ENCODE data around the gene RNF213.

Gene RNF213

DNA sequence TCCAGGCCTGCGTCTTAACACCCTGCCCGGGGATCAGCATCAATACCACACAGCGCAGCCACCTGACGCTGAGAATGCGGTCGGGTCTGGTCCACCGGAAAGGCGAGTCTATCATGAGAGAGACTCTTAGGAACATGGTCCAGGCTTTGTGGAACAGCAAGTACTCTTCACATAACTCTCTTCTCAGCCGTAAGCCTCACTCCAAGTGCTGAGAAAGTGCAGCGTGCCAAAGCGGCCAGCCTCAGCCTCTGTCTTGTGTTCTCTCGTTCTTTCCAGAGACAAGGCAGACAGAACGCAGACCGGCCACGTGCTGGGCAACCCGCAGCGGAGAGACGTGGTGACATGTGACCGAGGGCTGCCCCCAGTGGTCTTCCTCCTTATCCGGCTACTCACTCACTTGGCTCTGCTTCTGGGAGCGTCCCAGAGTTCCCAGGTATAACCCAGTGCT is 119.9 kb downstream of the RNF213 start:
- no peak overlapping the region for H3K4me3 Mint-ChIP-seq
- H3K4me1 Mint-ChIP-seq (ENCODE audit: low read depth in 2 of 2), result peaks cover 0 to 9% of the 10 kb centered on the region in 2 donors
- no peak for ATAC-seq (replicated peaks)
- no peaks in the 10 kb centered on the region for H3K9me3 Mint-ChIP-seq
- DNase-seq, result no peak
- H3K27ac Mint-ChIP-seq, result peak overlapping the region in 1 of 2 donors; percentile 75
- no peaks in the 10 kb centered on the region for H3K27me3 Mint-ChIP-seq
- H3K36me3 Mint-ChIP-seq (ENCODE audit: insufficient read depth), result peaks cover 95% of the 10 kb centered on the region

DNA sequence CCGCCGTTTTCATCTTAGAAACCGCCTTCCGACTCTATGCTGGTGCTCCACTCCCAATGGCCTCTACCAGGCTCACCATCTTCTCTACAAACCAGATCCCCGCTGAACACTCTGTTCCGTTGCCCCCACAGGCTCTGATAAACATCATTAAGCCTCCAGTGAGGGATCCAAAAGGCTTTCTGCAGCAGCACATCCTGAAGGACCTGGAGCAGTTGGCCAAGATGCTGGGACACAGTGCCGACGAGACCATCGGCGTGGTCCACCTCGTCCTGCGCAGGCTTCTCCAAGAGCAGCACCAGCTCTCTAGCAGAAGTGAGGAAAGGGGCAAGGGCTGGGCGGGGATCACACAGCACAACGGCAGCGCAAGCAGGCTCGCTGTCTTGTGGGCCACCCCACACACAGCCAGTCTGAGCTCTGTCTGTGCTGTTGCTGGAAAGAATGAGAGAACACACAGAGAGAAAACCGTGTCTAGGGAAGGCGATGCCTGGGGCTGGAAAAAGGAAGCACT is 120.8 kb downstream of the RNF213 start:
- Mint-ChIP-seq H3K27ac (peak overlapping the region in 1 of 2 donors; percentile 75), H3K27me3 (no peaks in the 10 kb centered on the region), H3K4me3 (no peak overlapping the region), H3K9me3 (no peaks in the 10 kb centered on the region), H3K4me1 (ENCODE audit: low read depth in 2 of 2) (peaks cover 0 to 9% of the 10 kb centered on the region in 2 donors), H3K36me3 (ENCODE audit: insufficient read depth) (peaks cover 95% of the 10 kb centered on the region)
- no peak for ATAC-seq (replicated peaks)
- DNase-seq, result no peak

DNA sequence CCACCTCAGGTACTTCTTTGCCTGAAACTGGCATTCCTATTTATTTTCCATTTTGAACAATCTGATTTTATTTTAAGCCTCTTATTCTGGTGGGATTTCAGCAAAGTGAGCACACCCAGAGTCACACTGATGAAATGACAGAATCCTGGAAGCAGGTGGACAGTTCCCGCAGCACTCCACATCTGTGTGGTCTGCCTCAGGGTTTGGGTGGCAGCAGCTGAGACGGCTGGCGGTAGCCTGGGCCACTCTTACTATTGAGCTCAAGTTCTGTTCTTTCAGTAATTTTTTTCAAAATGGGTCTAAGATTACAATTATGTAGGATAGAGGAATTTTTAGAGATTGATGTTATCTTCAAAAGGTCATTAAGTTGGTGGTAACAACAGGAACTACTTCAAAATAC is 121.8 kb downstream of the RNF213 start:
- Mint-ChIP-seq H3K27me3 (no peaks in the 10 kb centered on the region), H3K4me3 (no peak overlapping the region), H3K27ac (no peak overlapping the region), H3K36me3 (ENCODE audit: insufficient read depth) (peaks cover 95% of the 10 kb centered on the region), H3K9me3 (no peaks in the 10 kb centered on the region), H3K4me1 (ENCODE audit: low read depth in 2 of 2) (peaks cover 0 to 8% of the 10 kb centered on the region in 2 donors)
- ATAC-seq (replicated peaks), result no peak
- DNase-seq, result no peak

DNA sequence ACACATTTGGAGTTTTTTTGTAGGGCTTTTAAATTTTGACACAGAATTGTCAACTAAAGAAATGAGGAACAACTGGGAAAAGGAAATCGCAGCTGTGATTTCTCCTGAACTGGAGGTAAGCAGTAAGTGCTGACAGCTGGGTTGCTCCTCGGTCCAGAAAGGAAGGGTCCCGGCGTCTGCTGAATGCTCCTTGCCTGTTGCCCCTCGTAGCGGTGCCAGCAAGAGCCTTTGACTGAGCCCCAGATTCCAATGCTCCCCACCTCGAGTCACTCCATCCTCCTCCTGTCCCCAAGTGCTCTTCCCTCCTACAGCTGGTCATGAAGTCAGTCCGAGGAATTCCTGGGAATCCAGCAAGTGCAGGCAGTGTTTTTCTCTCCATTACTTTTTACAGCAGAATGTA is 122.3 kb downstream of the RNF213 start:
- Mint-ChIP-seq H3K4me3 (no peak overlapping the region), H3K27me3 (no peaks in the 10 kb centered on the region), H3K9me3 (no peaks in the 10 kb centered on the region), H3K4me1 (ENCODE audit: low read depth in 2 of 2) (peaks cover 0 to 6% of the 10 kb centered on the region in 2 donors), H3K36me3 (ENCODE audit: insufficient read depth) (peaks cover 95% of the 10 kb centered on the region), H3K27ac (peak overlapping the region; percentile 77 to 88)
- ATAC-seq (replicated peaks), result no peak
- no peak for DNase-seq

DNA sequence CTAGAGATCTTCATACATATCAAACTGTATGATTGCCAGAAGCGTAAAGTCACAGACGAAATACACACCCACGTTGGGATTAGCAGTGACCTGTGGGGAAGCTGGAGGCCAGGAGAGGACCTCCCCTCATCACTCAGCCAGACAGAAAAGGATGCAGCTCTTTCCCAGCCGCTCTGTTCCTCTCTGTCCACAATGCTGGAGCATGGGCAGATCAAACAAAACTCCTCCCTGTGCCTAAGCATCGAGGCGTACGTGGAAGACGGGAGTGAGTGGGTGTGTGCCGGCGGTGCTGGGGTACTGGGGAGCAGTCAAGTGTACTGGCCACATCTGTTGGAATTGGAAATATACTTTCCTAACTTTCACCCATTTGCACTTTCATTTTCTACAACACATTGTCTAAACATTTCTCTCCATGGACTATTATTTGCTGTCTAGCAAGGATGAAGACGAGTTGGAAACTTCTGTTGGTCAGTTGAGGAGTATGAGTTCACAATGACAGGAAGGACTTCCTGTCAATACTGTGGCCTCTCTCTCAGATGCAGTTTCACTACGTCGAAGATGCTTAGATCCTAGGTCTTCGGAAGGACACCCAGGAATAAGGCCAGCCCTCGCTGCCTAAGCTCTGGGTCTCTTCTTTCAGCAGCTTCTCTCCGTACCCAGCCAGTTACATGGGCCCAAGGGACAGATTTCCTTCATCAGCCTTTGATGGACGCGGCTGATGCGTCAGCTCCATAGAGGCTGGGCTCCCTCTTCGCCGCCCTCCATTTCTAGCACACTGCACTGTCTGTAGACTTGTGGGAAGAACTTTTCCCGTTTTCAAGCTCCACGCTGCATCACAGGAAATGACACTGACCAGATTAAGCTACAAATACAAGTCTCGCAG is 123.7 kb downstream of the RNF213 start:
- Mint-ChIP-seq H3K4me3 (no peak overlapping the region), H3K36me3 (ENCODE audit: insufficient read depth) (peaks cover 95% of the 10 kb centered on the region), H3K27me3 (no peaks in the 10 kb centered on the region), H3K27ac (peak overlapping the region; percentile 77 to 88), H3K4me1 (ENCODE audit: low read depth in 2 of 2) (peaks cover 0 to 6% of the 10 kb centered on the region in 2 donors), H3K9me3 (no peaks in the 10 kb centered on the region)
- DNase-seq, result no peak
- ATAC-seq (replicated peaks), result no peak

DNA sequence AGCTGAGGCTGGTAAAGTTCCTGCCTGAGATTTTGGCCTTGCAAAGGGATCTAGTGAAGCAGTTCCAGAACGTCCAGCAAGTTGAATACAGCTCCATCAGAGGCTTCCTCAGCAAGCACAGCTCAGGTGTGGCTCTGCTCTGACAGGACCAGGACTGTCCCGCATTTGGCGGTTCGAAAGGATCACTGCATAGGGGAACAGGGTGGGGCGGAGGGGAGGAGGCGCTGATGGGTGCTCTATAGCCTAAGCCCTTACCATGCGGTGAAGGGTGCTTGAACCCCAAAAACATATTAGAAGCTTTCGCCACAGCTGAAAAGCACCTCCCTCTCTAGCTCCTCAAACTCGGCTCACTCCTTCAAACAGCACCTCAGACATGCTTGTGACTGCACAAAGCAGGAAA is 124.4 kb downstream of the RNF213 start:
- peaks cover 97% of the 10 kb centered on the region for H3K36me3 Mint-ChIP-seq (ENCODE audit: insufficient read depth)
- peaks cover 0 to 6% of the 10 kb centered on the region in 2 donors for H3K4me1 Mint-ChIP-seq (ENCODE audit: low read depth in 2 of 2)
- H3K4me3 Mint-ChIP-seq, result no peak overlapping the region
- H3K27ac Mint-ChIP-seq, result peak overlapping the region; percentile 77 to 88
- DNase-seq (no peak), ATAC-seq (replicated peaks) (no peak)
- H3K27me3 Mint-ChIP-seq, result no peaks in the 10 kb centered on the region
- H3K9me3 Mint-ChIP-seq, result no peaks in the 10 kb centered on the region

DNA sequence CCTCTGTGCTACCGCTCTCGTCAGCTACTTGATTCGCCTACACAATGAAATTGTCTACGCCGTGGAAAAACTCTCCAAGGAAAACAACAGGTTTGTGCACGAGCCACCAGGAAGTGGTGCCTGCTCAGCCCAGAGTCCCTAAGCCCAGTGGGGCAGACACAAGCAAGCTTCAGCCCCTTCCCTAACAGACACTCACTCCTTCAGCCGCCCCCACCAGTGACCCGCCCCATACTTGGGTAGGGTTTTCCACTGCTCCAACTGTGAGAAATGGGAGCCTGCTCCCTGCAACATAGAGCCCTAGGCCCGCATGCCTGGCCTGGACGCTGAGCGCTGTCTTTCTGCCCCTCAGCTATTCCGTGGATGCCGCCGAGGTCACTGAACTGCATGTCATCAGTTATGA is 125.7 kb downstream of the RNF213 start:
- Mint-ChIP-seq H3K4me3 (no peak overlapping the region), H3K27ac (no peak overlapping the region), H3K4me1 (ENCODE audit: low read depth in 2 of 2) (peaks cover 0 to 5% of the 10 kb centered on the region in 2 donors), H3K27me3 (no peaks in the 10 kb centered on the region), H3K9me3 (no peaks in the 10 kb centered on the region), H3K36me3 (ENCODE audit: insufficient read depth) (peaks cover 98% of the 10 kb centered on the region)
- no peak for DNase-seq
- ATAC-seq (replicated peaks), result no peak

DNA sequence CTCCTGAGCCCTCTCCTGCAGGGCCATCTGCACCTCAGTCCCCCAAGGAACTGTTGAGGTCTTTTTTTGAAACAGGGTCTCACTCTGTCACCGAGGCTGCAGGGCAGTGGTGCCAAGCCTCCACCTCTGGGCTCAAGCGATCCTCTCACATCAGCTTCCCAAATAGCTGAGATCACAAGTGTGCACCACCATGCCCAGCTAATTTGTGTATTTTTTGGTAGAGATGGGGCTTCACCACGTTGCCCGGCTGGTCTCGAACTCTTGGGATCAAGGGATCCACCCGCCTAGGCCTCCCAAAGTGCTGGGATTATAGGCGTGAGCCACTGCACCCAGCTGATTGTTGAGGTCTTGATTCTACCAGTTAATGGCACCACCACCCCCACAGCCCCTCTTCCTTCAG is 126.4 kb downstream of the RNF213 start:
- peak overlapping the region in 1 of 2 donors; percentile 46 for H3K27ac Mint-ChIP-seq

DNA sequence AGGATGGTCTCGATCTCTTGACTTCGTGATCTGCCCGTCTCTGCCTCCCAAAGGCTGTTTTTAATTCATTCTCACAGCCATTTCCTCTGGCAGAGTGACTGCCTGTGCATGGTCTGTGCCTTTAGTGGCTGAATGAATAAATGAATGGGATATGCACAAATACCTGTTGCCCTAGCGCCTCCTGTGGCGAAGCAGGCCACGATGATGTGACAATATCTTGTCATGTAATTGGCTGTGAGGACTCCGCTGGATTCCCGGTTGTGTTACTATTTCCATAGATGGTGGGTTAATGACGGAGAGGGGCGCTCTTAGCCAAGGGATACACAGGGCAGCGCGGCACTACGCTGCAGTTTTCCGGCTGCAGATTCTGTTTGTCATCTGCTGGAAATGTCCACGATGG is 127.5 kb downstream of the RNF213 start:
- Mint-ChIP-seq H3K27ac (peak overlapping the region in 1 of 2 donors; percentile 54), H3K4me3 (no peak overlapping the region), H3K27me3 (no peaks in the 10 kb centered on the region), H3K4me1 (ENCODE audit: low read depth in 2 of 2) (peaks cover 0 to 5% of the 10 kb centered on the region in 2 donors), H3K9me3 (no peaks in the 10 kb centered on the region), H3K36me3 (ENCODE audit: insufficient read depth) (peaks cover 100% of the 10 kb centered on the region)
- ATAC-seq (replicated peaks) (no peak), DNase-seq (no peak)

More for the DNA sequence above, 126.4 kb downstream of the RNF213 start:
- Mint-ChIP-seq H3K4me1 (ENCODE audit: low read depth in 2 of 2) (peaks cover 0 to 5% of the 10 kb centered on the region in 2 donors), H3K36me3 (ENCODE audit: insufficient read depth) (peaks cover 100% of the 10 kb centered on the region), H3K27me3 (no peaks in the 10 kb centered on the region), H3K9me3 (no peaks in the 10 kb centered on the region), H3K4me3 (no peak overlapping the region)
- DNase-seq (no peak), ATAC-seq (replicated peaks) (no peak)

DNA sequence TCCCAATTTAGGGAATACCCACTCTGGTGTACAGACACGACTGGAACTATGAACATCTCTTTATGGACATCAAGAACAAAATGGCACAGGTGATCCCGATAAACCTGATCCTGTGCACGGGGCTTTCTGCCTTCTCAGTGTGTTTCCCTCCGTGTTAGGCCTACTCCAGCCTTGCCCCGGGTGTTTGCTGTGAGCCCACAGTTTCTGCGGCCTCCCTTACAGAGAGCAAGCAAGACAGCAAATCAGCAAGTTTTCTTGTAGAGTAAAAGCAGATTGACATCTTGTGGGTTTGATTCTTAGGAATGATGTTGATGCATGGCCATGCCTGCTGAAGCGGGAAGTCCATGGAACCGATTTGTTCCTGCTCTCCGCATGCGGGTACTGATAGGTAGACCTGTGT is 127.9 kb downstream of the RNF213 start:
- Mint-ChIP-seq H3K36me3 (ENCODE audit: insufficient read depth) (peaks cover 100% of the 10 kb centered on the region), H3K4me3 (no peak overlapping the region), H3K9me3 (no peaks in the 10 kb centered on the region), H3K27ac (no peak overlapping the region), H3K27me3 (no peaks in the 10 kb centered on the region), H3K4me1 (ENCODE audit: low read depth in 2 of 2) (peaks cover 0 to 5% of the 10 kb centered on the region in 2 donors)
- DNase-seq, result no peak
- no peak for ATAC-seq (replicated peaks)

DNA sequence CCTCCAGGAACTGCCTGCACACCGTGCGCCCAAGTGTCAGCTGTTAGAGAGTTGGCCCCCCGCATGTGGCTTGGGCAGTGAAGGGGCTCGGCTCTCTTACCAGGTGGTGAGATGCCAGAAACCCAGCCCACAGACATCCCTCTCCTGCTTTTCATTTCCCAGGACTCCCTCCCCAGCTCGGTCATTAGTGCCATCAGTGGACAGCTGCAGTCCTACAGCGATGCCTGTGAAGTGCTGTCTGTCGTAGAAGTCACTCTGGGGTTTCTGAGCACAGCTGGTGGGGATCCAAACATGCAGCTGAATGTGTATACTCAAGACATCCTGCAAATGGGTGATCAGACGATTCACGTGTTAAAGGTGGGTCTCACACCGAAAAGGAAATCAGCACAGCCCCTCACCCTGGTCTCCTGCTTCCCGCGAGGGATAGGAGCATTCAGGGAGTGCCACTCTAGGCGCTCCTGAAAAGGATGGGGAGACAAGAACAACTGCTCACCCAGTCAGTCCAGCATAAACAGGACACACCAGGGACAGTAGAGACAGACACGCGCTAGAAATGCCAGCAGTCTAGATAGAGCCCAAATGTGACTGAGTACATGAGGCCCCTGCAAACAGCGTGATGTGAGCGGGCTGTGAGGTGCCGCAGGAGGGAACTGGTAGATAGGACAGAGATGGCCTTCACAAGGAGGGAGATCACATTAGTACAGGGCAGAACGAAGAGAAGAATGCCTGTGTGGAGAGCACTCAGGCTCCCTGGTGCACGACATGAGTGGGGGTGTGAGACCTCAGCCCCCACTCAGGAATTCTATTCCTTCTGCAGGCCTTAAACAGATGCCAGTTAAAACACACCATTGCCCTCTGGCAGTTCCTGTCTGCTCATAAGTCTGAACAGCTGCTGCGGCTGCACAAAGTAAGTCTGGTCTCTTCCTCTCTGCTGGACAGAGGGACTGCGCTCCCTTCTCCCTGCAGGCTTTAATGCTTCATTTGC is 128.7 kb downstream of the RNF213 start:
- Mint-ChIP-seq H3K4me1 (ENCODE audit: low read depth in 2 of 2) (no peaks in the 10 kb centered on the region), H3K4me3 (peak overlapping the region in 1 of 2 donors; percentile 22), H3K36me3 (ENCODE audit: insufficient read depth) (peaks cover 100% of the 10 kb centered on the region), H3K27ac (peak overlapping the region in 1 of 2 donors; percentile 87), H3K27me3 (no peaks in the 10 kb centered on the region), H3K9me3 (no peaks in the 10 kb centered on the region)
- no peak for ATAC-seq (replicated peaks)
- no peak for DNase-seq

DNA sequence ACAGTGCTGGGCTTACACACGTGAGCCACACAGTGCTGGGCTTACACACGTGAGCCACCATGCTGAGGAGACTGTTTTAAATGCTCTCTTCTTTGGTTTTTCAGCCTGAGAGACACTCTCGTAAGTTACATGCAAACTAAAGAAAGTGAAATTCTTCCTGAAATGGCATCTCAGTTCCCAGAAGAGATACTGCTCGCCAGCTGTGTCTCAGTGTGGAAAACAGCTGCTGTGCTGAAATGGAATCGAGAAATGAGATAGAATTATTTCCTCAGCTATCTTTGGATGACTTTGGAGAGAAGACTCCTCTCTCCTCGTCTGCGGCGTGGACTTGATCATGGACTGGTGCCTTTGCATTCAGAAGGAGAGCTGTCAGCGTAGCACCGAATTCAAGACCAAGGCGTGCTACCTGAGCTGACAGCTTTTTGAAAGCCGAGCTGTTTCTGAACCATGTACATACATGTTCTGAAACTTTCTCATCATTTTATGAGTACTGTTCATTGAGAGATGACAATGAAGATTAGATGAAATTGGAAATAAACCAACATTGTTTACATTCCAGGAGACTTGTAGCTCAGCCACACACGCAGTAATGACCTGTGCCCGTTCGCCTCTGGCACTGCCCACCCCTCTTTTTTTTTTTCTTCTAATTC is 132.7 kb downstream of the RNF213 start:
- H3K36me3 Mint-ChIP-seq (ENCODE audit: insufficient read depth), result peaks cover 83% of the 10 kb centered on the region
- no peaks in the 10 kb centered on the region for H3K27me3 Mint-ChIP-seq
- H3K4me3 Mint-ChIP-seq, result no peak overlapping the region
- H3K4me1 Mint-ChIP-seq (ENCODE audit: low read depth in 2 of 2), result peaks cover 5 to 7% of the 10 kb centered on the region in 2 donors
- no peak overlapping the region for H3K27ac Mint-ChIP-seq
- ATAC-seq (replicated peaks), result no peak
- no peak for DNase-seq
- H3K9me3 Mint-ChIP-seq, result no peaks in the 10 kb centered on the region

DNA sequence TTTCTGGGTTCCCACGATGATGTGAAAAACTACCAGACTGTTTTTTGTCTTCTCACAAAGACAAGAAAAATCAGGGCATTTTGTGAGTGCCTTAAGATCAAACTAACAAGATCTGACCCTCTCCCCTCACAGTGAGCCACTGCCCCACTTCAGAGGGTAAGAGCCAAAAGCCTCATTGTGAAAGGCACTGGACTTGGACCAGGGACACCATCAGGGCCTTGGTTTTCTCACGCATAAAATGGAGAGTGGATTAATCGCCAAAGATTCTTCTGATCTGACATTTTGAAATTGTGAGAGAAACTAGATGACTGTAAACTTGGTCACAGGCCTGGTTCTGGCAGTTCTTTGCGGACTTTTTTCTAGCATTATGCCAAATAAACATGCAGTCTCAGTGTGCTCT is 133.3 kb downstream of the RNF213 start:
- Mint-ChIP-seq H3K4me1 (ENCODE audit: low read depth in 2 of 2) (peaks cover 5 to 7% of the 10 kb centered on the region in 2 donors), H3K36me3 (ENCODE audit: insufficient read depth) (peaks cover 77% of the 10 kb centered on the region), H3K27me3 (no peaks in the 10 kb centered on the region), H3K4me3 (no peak overlapping the region), H3K9me3 (no peaks in the 10 kb centered on the region), H3K27ac (no peak overlapping the region)
- DNase-seq, result no peak
- ATAC-seq (replicated peaks), result no peak

Measured in effector memory CD8-positive, alpha-beta T cell (primary cell).